Activated T-helper 9 cell treated with anti-CD3 and anti-CD28 coated beads, Interleukin-2, amount 50 U/mL, for 16 hours (primary cell): ENCODE results near the gene FOXA2.
"Not testable (repeated sequence)": the region's sequence is repeated elsewhere in the genome, so short reads cannot be mapped to it uniquely, and the experiment has no call there.

ENCODE experiments used
- DNase-seq: peaks from one replicate; pipeline ENCODE4 v3.0.0-alpha.2; 2020; ENCODE audit warnings: low read depth

Gene FOXA2

DNA sequence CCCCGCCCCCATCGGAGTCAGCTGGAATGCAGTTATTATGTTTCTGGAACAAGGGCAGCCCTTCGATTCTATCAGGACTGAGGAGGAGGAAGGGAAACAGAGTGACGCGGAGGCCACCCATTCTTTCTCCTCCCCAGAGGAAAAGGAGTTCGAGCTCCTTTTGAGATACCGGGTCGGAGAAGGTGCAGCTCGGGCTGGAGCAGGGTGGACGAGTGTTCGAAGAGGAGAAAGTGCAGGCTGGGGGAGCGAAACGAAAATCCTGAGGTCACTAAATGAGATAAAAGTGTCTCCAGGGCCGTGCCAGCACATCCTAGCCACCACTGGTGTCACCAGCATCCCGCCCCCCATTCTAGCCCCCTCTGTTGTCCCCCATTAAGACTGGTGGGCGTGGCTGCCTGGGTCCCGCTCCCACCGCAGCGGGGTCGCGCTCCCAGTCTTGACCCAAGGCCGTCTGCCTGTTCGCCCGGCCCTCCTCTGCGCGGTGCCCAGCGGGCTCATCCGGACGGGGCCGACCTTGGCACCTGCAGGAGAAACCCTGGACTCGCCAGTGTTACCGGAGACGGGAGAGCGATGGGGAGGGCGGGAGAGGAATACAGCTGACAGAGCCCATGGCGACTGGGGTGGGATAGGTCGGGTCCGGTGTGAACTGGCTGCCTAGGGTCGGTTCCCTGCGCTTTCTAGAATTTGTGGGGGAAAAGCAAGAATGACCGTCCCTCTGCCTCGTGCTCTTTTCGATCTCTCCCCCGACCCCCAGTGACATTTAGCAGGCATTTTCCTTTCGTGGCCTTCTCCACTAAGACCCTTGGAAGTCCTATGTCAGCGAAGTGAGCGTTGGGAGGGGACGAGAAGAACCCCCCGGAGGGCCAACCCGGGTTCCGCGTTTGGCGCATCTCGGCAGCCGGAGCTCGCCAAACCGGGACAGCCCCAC is 16.2 kb downstream of the FOXA2 start:
- no peak for DNase-seq

DNA sequence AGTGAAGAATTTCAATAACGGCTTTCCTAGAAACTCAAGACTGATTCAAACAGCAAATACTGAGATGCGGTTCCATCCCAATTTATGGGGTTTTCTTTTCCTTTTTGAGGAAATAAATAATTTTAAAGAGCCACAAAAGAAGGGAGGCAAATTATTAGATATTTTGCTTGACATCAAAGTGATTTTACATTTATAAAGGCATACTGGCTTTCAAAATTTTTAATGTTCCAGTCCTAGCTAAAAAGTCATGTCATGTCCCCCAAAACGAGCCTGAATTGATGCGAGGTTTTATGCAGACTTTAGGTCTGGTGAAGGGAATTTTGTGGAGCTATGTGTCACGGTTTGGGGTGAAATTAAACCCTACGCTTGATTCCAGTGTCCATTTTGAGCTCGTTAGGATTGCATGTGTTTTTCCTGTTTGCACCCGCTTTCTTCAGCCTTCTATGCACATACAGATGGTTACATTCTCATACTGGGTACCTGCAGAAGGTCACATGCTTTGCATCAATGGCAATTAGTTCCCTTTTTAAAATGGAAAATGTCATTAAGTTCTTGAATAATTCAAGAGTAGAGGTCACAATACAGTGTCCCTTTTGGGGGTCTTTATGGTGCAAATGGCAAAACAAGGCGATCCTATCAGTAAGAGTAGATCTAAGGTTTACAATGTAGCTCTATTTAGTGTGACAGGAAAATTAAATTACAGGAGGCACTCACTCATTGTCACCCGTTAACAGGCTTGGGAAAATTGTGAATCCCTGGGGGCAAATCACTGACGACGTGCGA is 17.3 kb downstream of the FOXA2 start:
- no peak for DNase-seq

DNA sequence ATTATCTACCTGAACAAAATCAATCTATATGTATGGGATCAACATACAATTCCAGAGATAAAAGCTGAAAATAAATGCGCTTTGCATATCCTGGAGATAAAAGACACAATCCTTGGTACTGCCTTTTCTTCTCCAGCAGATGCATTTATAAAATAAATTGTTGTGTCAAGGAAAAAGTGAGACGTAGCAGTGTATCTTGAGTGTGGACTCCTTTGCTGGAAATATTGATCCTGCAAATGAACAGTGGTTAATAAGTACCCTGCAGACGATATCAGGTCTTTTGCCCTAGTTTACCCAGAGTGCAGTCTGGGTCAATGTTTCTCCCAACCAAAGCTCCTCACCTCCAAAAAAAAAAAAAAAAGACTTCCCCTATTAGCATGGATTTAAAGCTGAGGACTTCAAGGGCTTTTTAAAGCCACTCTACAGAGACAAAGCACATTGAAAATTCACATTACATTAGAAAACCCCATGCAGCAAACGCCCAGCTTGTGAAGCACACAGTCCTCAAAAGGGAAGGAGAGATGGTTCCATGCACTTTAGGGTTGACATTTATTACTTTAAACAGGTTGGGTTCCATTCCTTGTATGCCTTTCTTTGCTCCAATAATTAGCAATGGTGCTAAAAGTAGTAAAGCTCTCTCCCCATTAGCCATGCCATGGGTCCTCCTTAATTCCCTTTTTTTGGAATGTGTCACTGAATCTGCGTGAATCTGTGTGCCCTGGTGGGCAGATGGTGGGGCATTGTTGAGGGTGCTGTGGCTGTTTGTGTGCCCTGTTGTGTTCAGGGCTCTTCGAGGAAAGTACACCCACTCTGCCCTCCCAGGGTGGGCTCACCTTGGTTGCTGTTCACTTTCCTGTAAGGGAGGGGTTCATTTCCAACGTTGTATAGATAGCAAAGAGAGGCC is 21.1 kb downstream of the FOXA2 start:
- no peak for DNase-seq

DNA sequence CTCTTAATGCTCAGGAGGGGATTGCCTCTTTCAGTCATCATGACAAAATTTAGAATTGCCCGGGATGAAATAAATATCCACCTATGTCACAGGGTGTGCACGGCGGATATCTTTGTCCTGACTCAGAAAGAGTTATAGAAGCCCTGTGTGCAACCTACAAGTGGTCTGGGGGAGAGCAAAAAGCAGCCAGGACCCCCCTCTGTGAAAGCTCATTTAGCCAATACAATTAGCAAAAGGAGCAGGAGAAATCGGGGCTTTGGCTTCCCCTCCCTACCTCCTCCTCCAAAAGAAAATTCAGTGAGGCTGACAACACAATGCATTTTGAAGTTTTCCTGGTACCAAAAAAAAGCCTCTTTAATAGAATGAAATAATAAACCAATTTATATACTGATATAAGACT is 21.8 kb downstream of the FOXA2 start:
- no peak for DNase-seq

GRCh38 chr20:22561965-22562577 is 22.3 kb downstream of the FOXA2 start:
- DNase-seq, result no peak

DNA sequence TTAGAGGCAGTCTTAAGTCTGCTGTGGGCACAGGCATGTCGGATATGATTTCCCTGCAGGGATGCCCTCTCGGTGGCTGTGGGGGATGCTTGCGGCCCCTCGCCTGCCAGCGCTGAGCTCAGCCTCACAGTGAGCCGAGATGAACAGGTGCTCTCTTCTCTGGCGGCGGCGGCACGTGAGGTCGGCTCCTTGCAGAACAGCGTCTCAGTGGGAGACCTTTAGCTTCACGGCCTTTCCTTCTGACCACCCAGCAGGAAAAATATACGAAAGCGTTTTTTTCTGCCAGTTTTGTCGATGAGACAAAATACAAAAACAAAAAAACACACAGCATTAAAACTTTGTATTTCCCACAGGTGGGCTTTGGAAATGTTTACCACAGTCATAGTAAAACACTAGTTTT is 23.6 kb downstream of the FOXA2 start:
- no peak for DNase-seq

GRCh38 chr20:22559711-22560318 is 24.6 kb downstream of the FOXA2 start:
- DNase-seq, result no peak

DNA sequence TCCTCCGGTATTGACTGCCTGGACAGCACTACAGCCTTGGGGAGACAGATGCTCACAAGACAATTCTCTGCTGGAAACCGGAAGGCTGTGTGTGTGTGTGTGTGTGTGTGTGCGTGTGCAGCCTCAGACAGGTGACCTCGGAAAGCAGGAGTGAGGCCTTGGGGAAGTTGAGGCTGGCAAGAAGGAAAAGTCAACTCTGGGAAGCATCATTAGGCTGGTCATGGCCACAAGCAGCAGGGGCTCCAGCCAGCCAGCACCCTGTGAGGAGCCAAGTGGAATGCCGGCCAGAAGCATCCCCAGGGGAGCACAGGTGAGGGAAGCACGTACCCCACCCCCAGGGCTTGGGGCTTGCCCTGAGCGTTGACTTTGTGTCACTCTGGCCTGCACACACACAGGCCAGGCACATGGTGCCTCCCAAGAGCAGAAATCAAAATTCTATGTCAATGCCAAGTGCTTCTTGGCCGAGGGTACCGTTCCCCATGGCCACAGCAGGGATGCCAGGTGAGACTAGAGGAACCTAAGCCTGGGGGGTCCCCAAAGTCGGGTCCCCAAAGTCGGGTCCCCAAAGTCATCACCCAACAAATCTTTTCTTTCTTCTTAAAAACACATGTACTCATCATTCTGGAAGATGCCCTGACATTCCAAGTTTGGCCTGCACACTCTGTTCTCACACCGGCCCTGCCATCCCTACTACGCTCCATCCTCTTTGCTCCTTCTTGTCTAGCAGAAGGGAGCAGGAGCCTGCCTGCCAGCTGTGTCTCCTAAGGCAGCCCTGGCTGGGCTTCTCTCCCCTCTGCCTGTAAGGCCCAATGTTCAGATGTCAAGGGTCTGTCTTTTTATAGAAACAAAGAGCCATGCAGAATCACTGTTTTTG is 26.7 kb downstream of the FOXA2 start:
- no peak for DNase-seq

DNA sequence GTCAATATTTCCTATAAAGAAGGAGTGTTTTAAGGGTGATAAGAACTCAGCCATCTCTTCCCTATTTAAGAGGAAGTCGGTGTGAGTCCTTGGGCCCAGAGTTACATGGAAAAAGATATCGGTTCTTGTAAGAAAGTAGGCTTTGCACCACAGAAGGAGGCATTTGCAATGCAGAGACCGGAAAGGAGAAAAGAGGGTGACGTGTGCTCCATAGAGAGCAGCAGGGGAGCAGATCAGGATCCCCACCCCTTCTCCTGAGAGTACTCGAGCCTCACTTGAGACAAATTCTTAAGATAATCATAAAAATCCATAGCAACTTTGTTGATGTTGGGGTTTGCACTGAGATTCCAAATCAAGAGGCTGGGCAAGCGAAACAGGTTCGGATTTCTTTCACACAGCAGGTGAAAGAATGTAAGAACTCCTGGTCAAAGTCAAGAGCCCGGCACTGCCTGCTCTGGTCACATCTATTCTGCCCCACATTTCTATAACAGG is 27.8 kb downstream of the FOXA2 start:
- DNase-seq, result no peak

- DNase-seq, result no peak
Observed at GRCh38 chr20:22555791-22556564, 28.4 kb downstream of the FOXA2 start.

GRCh38 chr20:22554391-22554790 is 30.0 kb downstream of the FOXA2 start:
- no peak for DNase-seq

- not testable (repeated sequence) for DNase-seq
Observed at GRCh38 chr20:22550514-22550913, 33.9 kb downstream of the FOXA2 start.

- DNase-seq, result no peak
Observed at GRCh38 chr20:22548040-22548439, 36.3 kb downstream of the FOXA2 start.

GRCh38 chr20:22546344-22546743 is 38.0 kb downstream of the FOXA2 start:
- no peak for DNase-seq

GRCh38 chr20:22545045-22545444 is 39.3 kb downstream of the FOXA2 start:
- no peak for DNase-seq

DNA sequence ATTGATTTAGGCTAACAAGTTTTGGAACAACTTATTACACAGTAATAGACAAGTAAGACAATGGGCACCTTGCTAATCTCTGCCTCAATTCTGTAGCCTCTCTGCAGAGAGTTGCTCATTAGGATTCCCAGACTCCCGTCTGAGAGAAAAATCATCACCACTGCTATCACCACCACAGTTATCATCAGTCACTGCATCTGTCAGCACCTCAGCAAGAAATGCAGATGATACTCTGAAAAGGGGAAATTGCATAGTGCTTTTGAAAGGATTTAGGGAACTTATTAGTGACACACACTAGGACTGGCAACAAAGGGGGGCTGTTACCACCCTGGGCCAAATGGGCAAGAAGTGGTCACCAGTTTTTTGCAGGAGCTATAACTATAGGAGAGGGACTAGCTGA is 39.9 kb downstream of the FOXA2 start:
- no peak for DNase-seq

DNA sequence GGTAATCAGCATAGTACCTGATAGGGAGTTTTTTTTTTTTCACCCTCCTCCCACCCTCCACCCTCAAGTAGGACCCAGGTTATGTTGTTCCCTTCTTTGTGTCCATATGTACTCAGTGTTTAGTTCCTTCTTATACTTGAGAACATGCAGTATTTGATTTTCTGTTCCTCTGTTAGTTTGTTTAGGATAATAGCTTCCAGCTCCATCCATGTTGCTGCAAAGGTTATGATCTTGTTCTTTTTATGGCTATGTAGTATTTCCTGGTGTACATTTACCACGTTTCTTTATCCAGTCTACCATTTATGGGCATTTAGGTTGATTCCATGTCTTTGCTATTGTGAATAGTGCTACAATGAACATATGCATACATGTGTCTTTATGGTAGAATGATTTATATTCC is 41.9 kb downstream of the FOXA2 start:
- DNase-seq, result no peak

- no peak for DNase-seq
Observed at GRCh38 chr20:22540832-22541231, 43.5 kb downstream of the FOXA2 start.
